ENCODE measurements around the gene RBMX2. TPM values are rescaled to one million over a fixed set of nuclear protein-coding genes. Genes with fewer than 3 reads are reported as not detected.

Gene RBMX2
- total RNA-seq, 3 donors from 2014 or later, result 14.7 to 18.1 (median 15.0) TPM

DNA sequence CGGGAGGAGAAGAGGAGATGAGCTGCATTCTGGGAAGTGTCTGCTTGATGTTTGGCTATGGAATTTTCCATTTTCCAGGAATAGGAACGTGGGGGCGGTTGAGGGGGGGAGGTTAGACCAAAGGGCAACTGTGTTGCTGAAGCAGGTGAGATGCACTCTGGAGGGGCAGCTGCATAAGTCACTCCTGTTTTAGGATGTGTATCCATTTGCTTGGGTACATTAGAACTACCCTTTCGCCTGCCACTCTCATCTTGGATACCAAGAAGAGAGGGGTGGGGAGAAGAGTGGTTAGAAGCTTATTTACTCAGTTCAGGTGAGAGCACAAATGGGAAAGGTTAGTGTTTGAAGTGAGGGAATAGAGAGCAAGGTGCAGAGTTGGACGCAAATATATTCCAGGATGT, 15.4 kb upstream of the RBMX2 start:
- no peaks in the 10 kb centered on the region for H3K4me1 ChIP-seq (ENCODE audit: low read depth)
- ATAC-seq, result no peak
- no peak for DNase-seq
- H3K4me3 ChIP-seq, result no peak overlapping the region
- no peaks in the 10 kb centered on the region for H3K9me3 ChIP-seq
- no peaks in the 10 kb centered on the region for H3K36me3 ChIP-seq (ENCODE audit: low read depth)
- intact Hi-C loops (cut with DNase I, micrococcal nuclease), result no loop called here
- TF ChIP-seq, protein P1, sequence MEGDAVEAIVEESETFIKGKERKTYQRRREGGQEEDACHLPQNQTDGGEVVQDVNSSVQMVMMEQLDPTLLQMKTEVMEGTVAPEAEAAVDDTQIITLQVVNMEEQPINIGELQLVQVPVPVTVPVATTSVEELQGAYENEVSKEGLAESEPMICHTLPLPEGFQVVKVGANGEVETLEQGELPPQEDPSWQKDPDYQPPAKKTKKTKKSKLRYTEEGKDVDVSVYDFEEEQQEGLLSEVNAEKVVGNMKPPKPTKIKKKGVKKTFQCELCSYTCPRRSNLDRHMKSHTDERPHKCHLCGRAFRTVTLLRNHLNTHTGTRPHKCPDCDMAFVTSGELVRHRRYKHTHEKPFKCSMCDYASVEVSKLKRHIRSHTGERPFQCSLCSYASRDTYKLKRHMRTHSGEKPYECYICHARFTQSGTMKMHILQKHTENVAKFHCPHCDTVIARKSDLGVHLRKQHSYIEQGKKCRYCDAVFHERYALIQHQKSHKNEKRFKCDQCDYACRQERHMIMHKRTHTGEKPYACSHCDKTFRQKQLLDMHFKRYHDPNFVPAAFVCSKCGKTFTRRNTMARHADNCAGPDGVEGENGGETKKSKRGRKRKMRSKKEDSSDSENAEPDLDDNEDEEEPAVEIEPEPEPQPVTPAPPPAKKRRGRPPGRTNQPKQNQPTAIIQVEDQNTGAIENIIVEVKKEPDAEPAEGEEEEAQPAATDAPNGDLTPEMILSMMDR (IDR thresholded peaks at IDR 0.05), result no peak

DNA sequence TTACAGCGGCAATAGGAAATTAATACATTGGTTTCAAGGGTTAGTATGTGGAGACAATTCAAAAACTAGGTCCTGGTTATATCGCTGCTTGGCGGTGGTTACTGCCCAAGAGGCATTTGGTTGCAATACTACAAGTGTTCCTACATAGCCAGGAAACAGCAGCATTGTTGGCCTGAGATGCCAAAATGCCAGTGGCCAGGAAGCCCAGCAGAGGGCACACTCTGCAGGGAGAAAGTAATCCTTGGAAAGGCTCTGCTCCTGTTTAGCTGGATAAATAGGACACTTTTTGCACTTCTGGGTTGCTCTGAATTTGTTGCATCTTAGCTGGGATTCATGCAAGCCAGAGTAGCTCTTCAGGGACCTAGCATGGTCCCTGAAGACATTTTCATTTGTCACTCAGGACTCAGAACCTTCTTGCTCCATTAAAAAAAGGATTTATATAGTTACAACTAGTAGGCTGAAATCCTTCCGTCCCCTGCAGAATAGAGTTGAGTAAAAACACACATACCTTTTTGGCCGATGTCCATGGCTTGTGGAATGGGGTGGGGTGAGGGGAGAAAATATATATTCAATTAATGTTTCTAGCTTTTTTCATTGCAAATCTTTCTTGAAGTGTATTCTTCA, 8.2 kb upstream of the RBMX2 start:
- DNase-seq, result peak in 2 of 3 donors; percentile 18 to 37
- H3K4me1 ChIP-seq (ENCODE audit: low read depth), result no peaks in the 10 kb centered on the region
- no peaks in the 10 kb centered on the region for H3K36me3 ChIP-seq (ENCODE audit: low read depth)
- H3K9me3 ChIP-seq, result no peaks in the 10 kb centered on the region
- intact Hi-C loops (cut with DNase I, micrococcal nuclease), result no loop called here
- peak; percentile 59 for ATAC-seq
- TF ChIP-seq, protein P1 (IDR thresholded peaks at IDR 0.05), result no peak
- H3K4me3 ChIP-seq, result no peak overlapping the region

DNA sequence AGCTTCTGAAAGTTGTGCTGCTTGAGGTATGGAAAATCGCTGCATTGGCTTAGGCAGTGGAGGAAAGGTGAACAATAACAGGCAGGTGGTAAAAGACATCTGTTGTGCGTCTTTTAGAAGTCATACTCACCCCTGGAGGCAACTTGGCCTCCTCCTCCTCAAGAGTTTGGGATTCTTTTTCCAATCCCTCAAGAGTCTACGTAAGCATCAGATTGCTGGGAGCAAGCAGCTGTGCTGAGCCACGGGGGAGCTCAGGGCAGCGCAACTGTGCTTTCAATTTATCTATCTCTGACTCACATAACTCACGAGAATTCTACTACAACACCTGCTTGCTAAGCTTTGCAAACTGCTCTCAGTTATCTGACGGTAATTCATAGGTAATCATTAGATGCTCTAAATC, 6.4 kb upstream of the RBMX2 start:
- H3K9me3 ChIP-seq, result no peaks in the 10 kb centered on the region
- TF ChIP-seq, protein P1 (IDR thresholded peaks at IDR 0.05), result no peak
- no peak overlapping the region for H3K4me3 ChIP-seq
- no peak for ATAC-seq
- H3K4me1 ChIP-seq (ENCODE audit: low read depth), result no peaks in the 10 kb centered on the region
- H3K36me3 ChIP-seq (ENCODE audit: low read depth), result no peaks in the 10 kb centered on the region
- no peak for DNase-seq
- intact Hi-C loops (cut with DNase I, micrococcal nuclease), result no loop called here

DNA sequence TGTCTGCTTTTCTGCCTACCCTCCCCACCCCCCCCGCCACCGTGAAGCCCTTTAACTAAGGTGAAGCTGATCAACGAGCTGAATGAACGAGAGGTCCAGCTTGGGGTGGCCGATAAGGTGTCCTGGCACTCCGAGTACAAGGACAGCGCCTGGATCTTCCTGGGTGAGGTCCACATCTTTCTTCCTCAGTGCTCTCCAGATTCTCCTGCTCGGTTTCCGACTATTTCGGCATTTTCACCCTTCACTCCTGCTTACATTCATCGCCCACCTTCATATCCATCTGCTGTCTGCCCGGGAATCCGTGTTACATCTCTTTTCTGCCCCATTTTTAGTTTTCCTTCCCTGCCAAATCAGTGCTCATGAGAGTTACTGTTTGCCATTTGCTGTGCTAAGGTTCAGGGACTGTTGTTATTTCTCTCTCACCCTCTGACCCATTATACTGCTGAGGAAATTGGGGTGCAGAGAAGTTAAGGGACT, 459 bp downstream of the RBMX2 start:
- Histone ChIP-seq H3K9me3 (no peaks in the 10 kb centered on the region), H3K4me1 (ENCODE audit: low read depth) (peaks cover 7% of the 10 kb centered on the region), H3K36me3 (ENCODE audit: low read depth) (no peaks in the 10 kb centered on the region), H3K4me3 (peak overlapping the region; percentile 28)
- TF ChIP-seq, protein P1 (IDR thresholded peaks at IDR 0.05), result no peak
- ATAC-seq (peak; percentile 45), DNase-seq (no peak)
- intact Hi-C loops (cut with DNase I, micrococcal nuclease), result no loop called here

DNA sequence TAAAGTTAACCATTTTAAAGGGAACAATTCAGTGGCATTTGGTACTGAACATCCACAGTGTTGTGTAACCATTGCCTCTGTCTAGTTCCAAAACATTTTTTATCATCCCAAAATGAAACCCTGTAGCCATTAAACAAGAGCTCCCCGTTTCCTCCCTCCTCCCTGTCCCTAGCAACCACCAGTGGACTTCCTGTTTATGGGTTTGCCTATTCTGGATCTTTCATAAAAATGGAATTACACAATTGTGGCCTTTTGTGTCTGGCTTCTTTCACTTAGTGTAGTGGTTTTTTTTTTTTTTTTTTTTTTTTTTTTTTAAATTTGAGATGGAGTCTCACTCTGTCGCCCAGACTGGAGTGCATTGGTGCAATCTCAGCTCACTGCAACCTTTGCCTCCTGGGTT, 11.6 kb downstream of the RBMX2 start:
- H3K4me3 ChIP-seq, result no peak overlapping the region
- no peaks in the 10 kb centered on the region for H3K36me3 ChIP-seq (ENCODE audit: low read depth)
- ATAC-seq, result no peak

More for the DNA sequence above, 11.6 kb downstream of the RBMX2 start:
- H3K9me3 ChIP-seq, result no peaks in the 10 kb centered on the region
- TF ChIP-seq, protein P1 (IDR thresholded peaks at IDR 0.05), result no peak
- intact Hi-C loops (cut with DNase I, micrococcal nuclease), result no loop called here
- DNase-seq, result no peak
- no peaks in the 10 kb centered on the region for H3K4me1 ChIP-seq (ENCODE audit: low read depth)
